WTC11 (cell line): ENCODE measurements around the gene NTN5.

Experiments used
- CREB1 ChIP-seq: sonication (generic); formaldehyde crosslinking; IDR thresholded peaks from 2 replicates; pipeline ENCODE4 v1.8.0; 2023; ENCODE audit warnings: mild to moderate bottlenecking, missing genetic modification reagents
- FOXJ3 ChIP-seq: sonication (generic); formaldehyde crosslinking; IDR thresholded peaks from 2 replicates; pipeline ENCODE4 v1.9.0; 2021; ENCODE audit warnings: missing genetic modification reagents, mild to moderate bottlenecking, borderline replicate concordance
- GABPB1 ChIP-seq: sonication (generic); formaldehyde crosslinking; IDR thresholded peaks from 2 replicates; pipeline ENCODE4 v1.8.1; 2023; ENCODE audit warnings: mild to moderate bottlenecking, missing genetic modification reagents
- IRF2 ChIP-seq: sonication (generic); formaldehyde crosslinking; IDR thresholded peaks from 2 replicates; pipeline ENCODE4 v1.8.0; 2022; ENCODE audit warnings: low read depth, missing genetic modification reagents, borderline replicate concordance
- JUN ChIP-seq: sonication (generic); formaldehyde crosslinking; IDR thresholded peaks from 2 replicates; pipeline ENCODE4 v1.8.0; 2023; ENCODE audit warnings: mild to moderate bottlenecking, missing genetic modification reagents
- NR1H2 ChIP-seq: sonication (generic); formaldehyde crosslinking; IDR thresholded peaks from 2 replicates; pipeline ENCODE4 v1.9.0; 2021; ENCODE audit warnings: mild to moderate bottlenecking, moderate library complexity, missing genetic modification reagents
- SOX15 ChIP-seq: fragments of 250-450 bp; sonication (Bioruptor Pico); IDR thresholded peaks from 2 replicates; pipeline ENCODE4 v1.9.0; 2021; ENCODE audit warnings: mild to moderate bottlenecking
- TF ChIP-seq, protein P1 (sequence below): fragments of 200-600 bp; IDR thresholded peaks from 2 replicates; pipeline ENCODE4 v1.8.0; 2022; ENCODE audit warnings: antibody characterized with exemption
- TF ChIP-seq, protein P2 (sequence below): fragments of 250-450 bp; sonication (Bioruptor Pico); IDR thresholded peaks from 2 replicates; pipeline ENCODE4 v2.1.2; 2022; ENCODE audit warnings: mild to moderate bottlenecking, moderate library complexity
- TF ChIP-seq, protein P3 (sequence below): sonication (generic); formaldehyde crosslinking; IDR thresholded peaks from 2 replicates; pipeline ENCODE4 v1.8.1; 2023; ENCODE audit warnings: mild to moderate bottlenecking, moderate library complexity, missing genetic modification reagents
- TF ChIP-seq, protein P4 (sequence below): sonication (generic); formaldehyde crosslinking; IDR thresholded peaks from 2 replicates; pipeline ENCODE4 v1.8.0; 2023; ENCODE audit warnings: missing genetic modification reagents

DNA sequence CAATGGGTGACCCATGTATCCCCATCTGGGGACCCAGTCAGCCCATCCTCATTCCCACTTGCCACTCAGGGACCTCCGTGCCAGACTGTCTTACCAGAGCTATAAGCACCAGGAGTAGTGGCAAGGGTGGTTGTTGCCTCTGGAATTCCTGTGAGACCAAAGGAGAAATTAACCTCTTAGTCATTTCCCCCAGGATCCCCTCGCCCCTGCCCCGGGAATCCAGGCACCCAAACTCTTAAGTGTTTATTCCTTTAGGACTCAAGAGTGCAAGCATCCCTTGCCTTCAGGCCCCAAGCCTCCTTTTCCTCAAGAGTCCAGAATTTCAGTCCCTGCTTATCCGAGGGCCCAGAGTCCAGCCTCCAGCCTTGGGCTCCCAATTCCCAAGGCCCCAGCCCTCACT is 9.2 kb downstream of the NTN5 start:
- TF ChIP-seq, protein P1, sequence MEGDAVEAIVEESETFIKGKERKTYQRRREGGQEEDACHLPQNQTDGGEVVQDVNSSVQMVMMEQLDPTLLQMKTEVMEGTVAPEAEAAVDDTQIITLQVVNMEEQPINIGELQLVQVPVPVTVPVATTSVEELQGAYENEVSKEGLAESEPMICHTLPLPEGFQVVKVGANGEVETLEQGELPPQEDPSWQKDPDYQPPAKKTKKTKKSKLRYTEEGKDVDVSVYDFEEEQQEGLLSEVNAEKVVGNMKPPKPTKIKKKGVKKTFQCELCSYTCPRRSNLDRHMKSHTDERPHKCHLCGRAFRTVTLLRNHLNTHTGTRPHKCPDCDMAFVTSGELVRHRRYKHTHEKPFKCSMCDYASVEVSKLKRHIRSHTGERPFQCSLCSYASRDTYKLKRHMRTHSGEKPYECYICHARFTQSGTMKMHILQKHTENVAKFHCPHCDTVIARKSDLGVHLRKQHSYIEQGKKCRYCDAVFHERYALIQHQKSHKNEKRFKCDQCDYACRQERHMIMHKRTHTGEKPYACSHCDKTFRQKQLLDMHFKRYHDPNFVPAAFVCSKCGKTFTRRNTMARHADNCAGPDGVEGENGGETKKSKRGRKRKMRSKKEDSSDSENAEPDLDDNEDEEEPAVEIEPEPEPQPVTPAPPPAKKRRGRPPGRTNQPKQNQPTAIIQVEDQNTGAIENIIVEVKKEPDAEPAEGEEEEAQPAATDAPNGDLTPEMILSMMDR: no peak
- TF ChIP-seq SOX15 (CRISPR knock-in tag) (no peak), IRF2 (CRISPR knock-in tag) (no peak), CREB1 (CRISPR knock-in tag) (no peak), NR1H2 (CRISPR knock-in tag) (no peak), GABPB1 (CRISPR knock-in tag) (no peak), FOXJ3 (CRISPR knock-in tag) (no peak), JUN (CRISPR knock-in tag) (no peak)
- TF ChIP-seq, protein P2, sequence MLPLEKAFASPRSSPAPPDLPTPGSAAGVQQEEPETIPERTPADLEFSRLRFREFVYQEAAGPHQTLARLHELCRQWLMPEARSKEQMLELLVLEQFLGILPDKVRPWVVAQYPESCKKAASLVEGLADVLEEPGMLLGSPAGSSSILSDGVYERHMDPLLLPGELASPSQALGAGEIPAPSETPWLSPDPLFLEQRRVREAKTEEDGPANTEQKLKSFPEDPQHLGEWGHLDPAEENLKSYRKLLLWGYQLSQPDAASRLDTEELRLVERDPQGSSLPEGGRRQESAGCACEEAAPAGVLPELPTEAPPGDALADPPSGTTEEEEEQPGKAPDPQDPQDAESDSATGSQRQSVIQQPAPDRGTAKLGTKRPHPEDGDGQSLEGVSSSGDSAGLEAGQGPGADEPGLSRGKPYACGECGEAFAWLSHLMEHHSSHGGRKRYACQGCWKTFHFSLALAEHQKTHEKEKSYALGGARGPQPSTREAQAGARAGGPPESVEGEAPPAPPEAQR (CRISPR knock-in tag): no peak
- TF ChIP-seq, protein P3, sequence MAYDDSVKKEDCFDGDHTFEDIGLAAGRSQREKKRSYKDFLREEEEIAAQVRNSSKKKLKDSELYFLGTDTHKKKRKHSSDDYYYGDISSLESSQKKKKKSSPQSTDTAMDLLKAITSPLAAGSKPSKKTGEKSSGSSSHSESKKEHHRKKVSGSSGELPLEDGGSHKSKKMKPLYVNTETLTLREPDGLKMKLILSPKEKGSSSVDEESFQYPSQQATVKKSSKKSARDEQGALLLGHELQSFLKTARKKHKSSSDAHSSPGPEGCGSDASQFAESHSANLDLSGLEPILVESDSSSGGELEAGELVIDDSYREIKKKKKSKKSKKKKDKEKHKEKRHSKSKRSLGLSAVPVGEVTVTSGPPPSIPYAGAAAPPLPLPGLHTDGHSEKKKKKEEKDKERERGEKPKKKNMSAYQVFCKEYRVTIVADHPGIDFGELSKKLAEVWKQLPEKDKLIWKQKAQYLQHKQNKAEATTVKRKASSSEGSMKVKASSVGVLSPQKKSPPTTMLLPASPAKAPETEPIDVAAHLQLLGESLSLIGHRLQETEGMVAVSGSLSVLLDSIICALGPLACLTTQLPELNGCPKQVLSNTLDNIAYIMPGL (CRISPR knock-in tag): no peak
- TF ChIP-seq, protein P4, sequence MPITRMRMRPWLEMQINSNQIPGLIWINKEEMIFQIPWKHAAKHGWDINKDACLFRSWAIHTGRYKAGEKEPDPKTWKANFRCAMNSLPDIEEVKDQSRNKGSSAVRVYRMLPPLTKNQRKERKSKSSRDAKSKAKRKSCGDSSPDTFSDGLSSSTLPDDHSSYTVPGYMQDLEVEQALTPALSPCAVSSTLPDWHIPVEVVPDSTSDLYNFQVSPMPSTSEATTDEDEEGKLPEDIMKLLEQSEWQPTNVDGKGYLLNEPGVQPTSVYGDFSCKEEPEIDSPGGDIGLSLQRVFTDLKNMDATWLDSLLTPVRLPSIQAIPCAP (CRISPR knock-in tag): no peak
